GM04504 (cell line): ENCODE data around the gene UVRAG.

Experiments used
- DNase-seq: peaks from one replicate; pipeline ENCODE4 v3.0.0-alpha.2; 2012; ENCODE audit warnings: low read depth

UVRAG gene

DNA sequence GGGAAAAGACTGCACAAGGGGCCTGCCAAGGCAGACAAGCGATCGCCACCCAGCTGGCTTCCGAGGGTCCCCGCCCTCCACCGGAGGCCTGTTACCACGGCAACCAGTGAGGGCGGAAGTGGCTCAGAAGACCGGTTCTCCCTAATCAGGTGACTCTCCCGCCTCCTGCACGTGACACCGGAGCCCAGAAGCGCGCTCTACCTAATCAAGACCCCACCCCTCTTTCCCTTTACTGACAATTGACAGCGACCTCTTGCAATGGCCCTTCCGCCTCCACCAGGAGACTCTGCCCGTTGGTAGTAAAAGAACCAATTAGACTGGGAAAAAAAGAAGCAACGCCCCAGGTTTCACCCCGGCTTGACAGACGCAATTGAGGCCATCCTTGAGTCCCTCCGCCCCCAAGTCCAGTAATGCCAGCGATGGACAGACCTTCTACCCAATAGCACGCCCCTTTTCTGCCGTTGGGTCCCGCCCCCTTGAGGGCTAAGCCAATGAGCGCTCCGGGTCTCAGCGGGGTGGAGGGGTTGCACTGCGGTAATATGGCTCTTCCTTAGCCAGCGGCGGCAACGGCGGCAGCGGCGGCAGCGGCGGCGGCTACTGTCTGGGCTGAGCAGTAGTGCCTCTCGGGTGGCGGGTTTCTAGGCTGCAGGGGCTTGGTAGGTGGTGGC is at the start of gene UVRAG:
UVRAG (plus strand) TSS at position 534 of the 668 bp plus-strand sequence. CDS start 198 bp downstream, outside the sequence.
- peak; percentile 99 for DNase-seq

GRCh38 chr11:75766443-75767227 is 48.4 kb upstream of the UVRAG start:
- DNase-seq, result no peak

DNA sequence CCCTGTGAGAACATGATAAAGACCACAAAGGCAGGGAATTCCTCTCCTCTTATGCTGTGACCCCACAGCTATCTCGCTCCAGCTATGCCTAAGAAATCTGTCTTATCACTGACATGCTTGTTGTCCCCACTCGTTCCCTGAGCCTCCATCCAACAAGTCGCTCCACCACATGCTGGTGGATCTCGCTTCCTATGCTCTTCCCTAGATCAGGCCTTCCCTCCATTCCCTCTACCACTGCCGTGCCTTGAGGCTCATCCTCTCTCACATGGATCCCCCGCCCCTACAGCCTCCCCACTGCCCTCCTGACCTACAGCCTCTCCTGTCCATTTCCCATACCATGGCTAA is 47.8 kb upstream of the UVRAG start:
- DNase-seq, result no peak

DNA sequence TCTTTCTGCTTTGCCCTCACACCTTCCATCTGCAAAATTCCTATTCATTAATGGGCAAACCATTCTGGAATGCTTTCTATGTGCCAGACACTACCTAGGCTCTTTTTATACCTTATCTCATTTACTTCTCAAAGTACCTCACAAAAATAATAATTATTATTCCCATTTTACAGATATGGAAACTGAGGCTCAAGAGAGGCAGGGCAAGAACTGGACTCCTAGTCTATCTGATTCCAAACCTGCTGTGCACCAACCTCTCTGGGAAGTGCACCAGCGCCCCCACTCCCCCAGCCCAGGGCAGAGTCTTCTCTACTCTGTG is 47.3 kb upstream of the UVRAG start:
- no peak for DNase-seq

DNA sequence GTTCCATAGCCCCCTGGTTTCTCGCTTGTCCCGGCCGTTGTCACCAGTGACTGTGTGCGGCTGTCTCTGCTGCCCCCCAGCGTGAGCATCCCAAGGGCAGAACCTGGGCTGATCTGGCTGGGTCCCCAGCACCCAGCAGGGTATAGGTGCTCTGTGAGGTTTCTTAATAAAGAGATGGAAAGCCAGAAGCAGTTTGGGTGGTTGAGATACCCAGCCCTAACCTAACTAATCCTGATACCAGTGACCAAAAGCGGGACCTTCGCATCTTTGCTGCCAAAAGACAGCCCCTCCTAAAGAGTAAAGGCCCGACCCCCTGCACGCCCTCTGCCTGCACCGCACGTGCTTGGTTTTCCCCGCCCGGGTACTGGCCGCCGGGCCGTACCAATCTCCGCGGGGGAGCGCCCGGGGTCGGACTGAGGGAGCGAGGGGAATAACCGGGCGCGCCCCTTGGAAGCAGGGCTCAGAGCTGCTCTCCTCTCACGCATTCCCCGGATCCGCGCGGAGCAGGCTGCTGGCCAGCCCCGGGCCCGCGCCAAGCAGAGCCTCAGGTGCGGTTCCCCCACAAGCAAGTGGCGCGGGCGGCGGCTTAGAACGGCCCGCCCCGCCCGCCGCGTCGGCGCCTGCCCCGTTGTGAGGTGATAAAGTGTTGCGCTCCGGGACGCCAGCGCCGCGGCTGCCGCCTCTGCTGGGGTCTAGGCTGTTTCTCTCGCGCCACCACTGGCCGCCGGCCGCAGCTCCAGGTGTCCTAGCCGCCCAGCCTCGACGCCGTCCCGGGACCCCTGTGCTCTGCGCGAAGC is 46.7 kb upstream of the UVRAG start, which contains the start of gene DGAT2:
DGAT2 (plus strand) TSS at position 667 of the 797 bp plus-strand sequence. CDS start 214 bp downstream, outside the sequence.
- DNase-seq, result peak; percentile 14

DNA sequence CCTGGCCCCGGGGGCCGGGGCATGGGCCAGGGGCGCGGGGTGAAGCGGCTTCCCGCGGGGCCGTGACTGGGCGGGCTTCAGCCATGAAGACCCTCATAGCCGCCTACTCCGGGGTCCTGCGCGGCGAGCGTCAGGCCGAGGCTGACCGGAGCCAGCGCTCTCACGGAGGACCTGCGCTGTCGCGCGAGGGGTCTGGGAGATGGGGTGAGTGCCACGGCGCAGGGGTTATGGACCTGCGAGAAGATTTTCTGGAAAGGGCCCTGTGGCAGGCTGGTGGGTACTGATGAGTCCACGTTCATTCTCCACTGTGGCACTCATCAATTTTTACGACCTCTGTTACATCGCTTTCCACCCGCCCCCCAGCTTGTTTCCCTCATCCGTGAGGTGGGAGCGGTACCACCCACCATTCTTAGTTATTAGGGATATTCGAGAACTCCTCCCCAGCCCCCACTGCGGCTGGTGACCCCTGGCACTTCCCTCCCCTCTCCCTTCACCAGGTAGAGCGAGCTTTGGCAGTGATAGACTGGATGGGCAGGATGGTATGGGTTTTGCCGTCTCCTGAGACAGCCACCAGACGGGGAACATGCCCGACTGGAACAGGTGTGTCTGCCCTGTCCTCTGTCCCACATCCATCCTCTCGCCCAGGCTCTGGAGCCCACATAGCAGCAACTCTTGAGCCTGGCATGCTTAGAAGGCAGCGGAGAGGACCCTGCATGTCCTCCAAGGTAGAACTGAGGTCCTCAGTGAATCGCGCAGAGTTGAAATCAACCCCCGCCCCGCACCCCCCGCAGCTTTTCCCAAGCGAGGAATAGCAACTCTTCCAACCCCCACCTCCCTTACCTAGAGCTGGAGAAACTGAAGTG is 45.9 kb upstream of the UVRAG start:
- DNase-seq, result no peak

GRCh38 chr11:75770102-75770501 is 44.9 kb upstream of the UVRAG start:
- no peak for DNase-seq

DNA sequence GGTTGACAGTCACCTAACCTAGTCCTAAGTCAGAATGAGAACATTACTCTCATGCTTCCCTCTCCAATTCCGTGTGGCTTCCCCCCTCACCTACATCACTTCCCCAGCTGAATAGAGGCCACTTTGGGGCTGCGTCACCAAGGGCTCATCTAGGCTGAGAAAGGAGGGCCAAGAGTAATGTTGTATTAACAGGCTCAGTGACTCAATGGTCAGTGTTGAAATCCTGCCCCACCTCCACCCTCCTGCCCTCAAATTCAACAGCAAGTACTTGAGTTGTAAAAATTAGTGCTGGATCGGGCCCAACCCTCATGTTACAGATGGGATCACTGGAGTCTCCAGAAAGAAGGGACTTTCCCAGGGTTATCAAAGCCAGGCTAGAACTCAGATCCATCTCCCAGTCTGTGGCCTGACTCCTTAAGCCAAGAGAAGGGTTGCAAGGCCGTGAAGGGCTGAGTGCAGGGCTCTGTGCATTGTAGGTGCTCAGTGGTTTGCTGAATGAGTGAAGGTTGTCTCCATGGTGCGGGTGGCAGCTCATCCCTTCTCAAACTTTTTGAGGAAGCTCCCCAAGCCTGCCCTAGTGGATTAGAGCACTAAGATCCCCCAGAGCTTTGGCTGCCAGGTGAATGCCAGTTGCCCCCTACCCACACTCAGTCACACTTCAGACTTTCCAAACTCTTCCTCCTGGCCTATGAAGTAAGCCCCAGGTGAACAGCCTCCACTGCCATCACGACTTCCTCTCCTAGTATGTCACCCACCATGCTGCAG is 43.2 kb upstream of the UVRAG start:
- peak; percentile 38 for DNase-seq

DNA sequence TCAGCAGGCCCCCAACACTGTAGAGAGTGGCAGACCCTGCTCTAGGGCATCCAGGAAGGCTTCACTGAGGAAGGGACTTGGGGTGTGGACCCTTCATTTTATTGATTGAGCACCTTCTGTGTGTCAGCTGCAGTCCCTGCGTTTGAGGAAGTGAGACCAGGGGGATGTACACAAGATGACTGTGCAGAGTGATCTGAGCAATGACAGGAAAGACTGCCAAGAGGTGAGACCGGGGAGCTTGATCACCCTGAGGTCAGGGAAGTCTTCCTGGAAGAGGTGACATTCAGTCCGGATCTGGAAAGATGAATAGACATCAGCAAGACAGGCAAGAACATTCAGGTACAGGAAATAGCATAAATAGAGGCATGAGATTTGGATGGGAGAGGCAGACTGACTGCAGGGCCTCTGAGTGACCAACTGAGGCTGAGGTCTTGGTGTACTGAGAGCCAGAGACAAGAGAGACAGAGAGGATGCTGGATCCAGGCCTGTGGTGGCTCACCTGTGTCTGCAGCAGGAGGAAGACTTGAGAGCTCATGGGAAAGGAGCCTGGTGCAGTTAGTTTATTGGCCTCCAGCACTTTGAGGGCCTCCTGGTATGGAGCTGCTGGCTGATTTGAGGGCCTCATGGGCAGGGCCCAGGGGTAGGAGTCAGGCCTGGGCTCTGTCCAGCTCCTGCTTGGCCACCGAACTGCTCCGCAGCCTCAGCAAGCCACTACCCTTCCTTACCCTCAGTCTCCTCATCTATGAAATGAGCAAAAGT is 41.2 kb upstream of the UVRAG start:
- DNase-seq, result no peak

DNA sequence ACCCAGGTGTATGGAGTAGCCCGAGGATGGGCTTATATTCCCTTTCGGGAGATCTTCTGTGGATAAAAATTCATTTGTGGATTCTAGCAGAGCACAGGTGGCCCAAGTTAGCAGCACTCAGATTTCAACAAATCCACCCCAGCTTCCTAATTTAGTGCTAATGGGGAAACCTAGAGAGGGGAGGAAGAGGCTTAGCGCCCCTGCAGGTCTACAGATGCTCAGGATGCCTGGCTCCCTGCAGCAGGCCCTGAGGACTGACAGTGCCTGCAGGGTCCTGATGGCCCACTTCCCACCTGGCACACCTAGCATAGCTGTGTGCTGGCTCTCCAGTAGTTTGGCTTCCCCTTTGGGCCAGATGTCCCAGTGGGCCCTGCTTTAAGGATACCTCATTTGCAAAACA is 40.0 kb upstream of the UVRAG start:
- no peak for DNase-seq

GRCh38 chr11:75776546-75776945 is 38.5 kb upstream of the UVRAG start:
- DNase-seq, result no peak

DNA sequence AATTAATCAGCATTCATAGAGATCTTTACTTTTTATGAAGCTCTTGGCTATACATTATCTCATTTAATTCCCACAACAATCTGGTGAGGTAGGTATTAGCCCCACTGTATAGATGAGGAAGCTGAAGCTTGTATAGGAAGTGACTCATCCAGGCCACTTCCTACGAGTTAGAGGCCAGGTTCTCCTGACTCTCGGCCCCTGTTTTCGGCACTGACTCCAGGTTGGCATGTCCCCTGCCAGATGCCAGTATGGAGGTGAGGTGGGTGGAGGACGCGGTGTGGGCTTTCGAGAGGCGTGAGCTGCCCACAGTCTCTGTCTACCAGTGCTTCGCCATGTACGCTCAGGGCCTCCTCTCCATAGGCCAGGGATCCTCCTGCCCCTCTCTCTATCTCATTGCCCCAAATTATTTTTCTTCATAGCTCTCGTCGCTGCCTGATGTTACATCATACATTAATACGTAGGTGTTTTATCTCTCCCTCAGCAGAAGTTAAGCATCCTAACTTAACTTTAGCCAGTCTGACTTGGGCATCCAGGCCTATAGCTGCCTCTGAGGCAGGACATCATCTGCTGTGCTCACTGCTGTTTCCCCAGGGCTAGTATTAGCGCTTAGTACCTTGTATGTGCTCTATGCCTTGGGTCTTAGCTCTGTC is 37.4 kb upstream of the UVRAG start:
- DNase-seq, result no peak

DNA sequence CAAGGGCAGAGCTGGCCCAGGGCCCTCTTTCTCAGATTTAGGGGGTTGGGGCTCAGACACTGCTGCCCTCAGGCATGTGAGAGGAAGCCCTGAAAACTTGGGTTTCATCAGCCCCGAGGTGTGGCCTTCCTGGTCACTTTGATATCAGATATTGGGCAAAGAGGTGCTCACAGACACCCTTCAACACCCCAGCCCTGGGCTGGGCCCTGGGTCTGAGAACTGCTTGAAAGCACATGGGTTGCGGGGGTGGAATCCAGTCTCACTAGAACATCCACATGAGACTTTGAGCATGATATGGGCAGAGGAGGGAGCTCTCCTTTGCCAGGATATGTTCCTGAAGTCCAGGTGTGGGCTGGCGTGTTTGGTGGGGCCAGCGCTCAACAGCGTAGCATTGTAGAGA is 36.0 kb upstream of the UVRAG start:
- no peak for DNase-seq

- no peak for DNase-seq
These were observed 35.0 kb upstream of the UVRAG start for GRCh38 chr11:75779960-75780359.

GRCh38 chr11:75780888-75781287 is 34.1 kb upstream of the UVRAG start:
- no peak for DNase-seq

- DNase-seq, result no peak
These were observed 33.7 kb upstream of the UVRAG start for GRCh38 chr11:75781296-75781695.

GRCh38 chr11:75781831-75782230 is 33.2 kb upstream of the UVRAG start:
- DNase-seq, result no peak

DNA sequence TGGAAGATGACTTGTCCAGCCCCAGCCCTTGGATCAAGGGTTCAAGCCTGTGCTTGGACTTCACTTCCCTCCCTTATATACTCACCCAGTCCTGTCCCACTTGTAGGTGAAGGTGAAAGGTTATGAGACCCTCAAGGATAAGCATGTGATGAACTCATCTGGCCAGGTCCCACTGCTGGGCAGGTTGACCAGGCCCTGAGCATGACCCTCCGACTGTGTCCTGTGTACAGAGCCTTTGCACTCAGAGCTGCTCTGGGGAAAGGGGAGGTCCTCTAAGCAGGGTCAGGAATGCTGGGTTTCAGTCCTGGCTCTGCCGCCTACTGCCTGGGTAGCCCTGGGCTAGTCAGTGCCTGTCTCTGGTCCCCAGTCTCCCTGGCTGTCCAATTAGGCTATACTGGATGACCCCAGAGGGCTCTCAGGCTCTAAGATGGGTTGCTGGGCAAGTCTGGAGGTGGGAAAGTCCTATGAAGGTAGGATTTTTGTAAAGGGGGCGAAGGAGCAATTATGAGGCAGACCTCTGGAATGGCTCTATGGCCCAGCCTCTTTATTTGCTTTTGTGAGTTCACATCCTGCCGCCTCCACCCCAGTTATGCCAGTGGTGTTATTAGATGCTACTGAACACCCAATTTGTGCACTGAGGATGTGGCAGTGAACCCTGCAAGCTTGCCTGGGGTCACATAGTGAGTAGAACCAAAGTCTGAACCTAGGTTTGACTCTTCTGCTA is 32.3 kb upstream of the UVRAG start:
- DNase-seq, result no peak

DNA sequence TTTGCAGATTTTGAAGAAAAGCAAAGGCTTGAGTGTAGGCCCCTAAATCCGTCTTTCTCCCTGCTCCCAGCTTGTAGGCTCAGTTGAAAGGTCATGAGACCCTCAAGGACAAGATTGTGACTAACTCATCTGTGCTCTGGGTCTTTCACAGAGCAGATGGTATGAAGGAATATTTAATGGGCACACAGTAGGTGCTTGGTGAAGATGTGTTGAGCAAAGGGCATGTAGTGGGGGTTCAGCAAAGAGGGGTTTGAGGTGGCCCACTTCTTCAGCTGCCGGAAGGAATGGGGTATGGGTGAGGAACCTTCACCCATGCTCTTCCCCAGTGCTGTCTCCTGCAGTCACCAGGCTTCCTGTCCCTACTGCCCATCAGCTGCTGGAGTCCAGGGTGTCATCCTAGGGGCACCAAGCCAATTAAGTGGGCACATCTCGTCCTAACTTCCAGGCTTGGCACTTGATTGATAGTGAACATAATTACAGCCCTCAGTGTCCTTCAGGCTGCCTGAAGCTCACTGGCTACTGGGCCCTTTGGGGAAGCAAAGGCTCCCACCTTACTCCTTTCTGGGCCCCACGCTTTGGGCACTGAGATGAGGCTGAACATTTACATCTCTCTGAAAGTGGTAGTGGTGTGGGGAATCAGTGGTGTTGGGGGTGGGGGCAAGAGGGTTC is 31.5 kb upstream of the UVRAG start:
- no peak for DNase-seq
